ENCODE measurements around the gene APBA2. TPM values are rescaled to one million over a fixed set of nuclear protein-coding genes. Genes with fewer than 3 reads are reported as not detected.

The APBA2 gene
- polyA plus RNA-seq, 1 donor, result 4.4 TPM

DNA sequence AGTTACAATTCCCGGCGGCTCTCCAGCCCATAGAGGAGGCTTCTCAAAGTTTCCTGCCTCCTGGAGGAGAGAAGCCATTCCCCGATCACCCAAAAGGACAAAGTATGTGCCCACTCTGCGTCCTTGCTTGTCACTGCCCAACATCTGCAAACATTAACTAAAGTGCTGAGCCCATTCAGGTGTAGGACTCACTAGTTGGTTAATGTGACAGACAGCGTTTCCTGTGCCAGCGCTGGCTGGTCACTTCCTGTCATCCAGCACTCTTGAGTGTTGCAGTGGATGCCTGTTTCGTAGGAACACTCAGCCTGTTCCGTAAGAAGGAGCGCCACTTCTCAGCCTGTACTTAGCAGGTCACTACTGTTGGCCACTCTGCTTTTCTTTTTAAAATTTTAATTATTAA, 100.3 kb downstream of the APBA2 start:
- no peak for DNase-seq

DNA sequence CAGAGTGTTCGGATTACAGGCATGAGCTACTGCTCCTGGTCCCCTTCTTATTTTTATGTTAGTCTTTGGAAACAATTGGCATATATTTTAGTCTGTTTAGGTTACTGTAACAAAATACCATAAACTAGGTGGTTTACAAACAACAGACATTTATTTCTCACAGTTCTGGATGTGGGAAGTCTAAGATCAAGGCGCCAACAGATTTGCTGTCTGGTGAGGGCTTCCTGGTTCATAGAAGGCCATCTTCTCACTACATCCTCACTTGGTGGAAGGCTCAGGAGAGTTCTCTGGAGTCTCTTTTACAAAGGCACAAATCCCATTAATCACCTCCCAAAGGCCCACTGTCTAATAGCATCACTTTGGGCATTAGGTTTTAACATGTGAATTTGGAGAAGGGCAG, 101.0 kb downstream of the APBA2 start:
- no peak for DNase-seq

- no peak for DNase-seq
Measured at GRCh38 chr15:28987337-28987736, 101.6 kb downstream of the APBA2 start.

GRCh38 chr15:28989239-28989830, 103.6 kb downstream of the APBA2 start:
- no peak for DNase-seq

GRCh38 chr15:28989896-28990295, 104.1 kb downstream of the APBA2 start:
- DNase-seq, result no peak

GRCh38 chr15:28990390-28990789, 104.6 kb downstream of the APBA2 start:
- no peak for DNase-seq

DNA sequence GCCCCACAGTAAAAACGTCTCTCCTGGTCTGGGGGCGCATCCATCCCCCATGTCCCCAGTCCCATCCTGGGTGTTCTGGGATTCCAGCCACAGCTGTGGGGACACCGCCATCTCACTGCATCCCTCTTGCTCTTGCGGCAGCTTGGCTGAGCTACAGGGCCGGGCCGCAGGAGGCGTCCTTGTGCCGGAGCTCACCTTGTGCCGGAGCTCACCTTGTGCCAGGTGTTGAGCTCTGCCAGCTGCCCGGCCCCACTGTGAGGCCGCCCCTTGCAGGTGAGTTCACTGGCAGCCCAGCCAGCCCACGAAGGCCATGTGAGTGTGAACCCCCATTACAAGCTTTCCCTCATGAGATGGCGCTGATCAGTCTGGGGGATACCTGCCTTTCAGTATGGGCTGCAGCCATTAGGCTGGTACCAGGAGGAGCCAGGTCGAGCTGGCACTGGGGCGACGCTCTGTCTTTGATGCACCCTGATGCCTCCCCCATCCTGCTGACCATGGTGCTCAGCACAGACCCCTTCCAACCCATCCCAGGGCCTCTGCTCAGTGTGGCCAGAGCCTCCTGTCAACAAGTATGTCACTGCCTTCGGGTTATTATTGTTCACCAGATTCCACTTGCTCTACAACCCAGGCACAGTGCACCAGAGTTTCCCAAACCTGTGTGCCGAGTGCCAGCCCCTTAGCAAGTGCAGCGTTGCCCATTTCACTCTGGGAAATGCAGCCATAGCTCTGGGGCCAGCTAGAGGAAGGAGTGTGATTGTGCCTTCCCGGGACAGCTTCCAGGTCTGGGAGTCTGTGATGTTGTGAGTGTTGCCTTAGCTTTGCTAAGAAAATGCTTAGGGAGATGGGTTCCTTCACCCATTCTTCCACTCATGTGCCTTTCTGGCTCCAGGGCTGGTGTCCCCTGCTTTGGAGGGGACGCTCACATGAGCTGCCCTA, 105.7 kb downstream of the APBA2 start:
- DNase-seq, result no peak

- DNase-seq, result no peak
Measured at GRCh38 chr15:28992336-28992864, 106.6 kb downstream of the APBA2 start.

DNA sequence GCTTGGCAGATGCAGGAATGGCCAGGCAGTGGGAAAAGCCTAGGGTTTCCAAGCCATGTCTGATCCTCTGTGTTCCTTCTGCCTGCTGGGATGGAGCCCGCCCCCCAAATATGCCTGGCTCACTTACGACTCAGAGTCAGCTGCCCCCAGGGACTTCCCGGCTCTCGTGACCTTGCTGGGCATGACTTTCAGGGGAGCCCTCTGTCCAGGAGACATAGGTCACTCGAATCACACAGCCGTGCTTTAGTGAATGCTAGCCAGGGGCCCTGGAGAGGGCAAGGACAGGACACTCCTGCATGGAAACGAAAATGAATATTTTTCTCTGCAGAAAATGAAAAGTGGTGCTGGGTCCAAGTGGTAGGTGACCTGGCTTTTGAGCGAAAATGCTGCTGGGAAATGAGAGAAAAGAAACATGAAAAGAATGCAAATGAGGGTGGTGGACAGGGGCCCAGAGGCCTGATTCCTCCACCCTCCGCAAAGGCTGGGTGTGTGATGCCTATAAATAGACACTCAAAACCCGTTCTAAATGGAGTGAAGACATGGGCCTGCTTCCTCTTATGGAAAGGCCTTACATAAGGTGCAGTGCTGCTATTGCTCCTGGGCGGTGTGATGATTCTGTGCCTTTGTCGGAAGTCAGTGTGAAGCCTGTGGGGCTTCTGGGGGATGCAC, 107.4 kb downstream of the APBA2 start:
- no peak for DNase-seq

DNA sequence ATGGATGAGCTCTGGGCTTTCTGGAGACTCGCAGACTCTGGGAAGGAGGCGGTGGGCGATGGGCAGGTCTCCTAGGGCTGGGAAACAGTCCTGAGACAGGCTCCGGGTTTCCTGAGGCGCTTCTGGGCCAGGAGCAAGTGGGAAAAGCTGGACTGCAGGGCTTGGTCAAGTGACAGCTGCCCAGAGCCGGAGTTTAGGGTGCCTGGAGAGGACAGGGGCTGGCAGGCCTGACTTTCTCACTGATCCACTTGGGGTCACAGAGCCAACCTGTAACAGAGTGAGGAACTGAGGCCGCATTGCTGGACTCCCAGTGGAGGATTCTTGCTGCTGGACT, 107.9 kb downstream of the APBA2 start:
- DNase-seq, result no peak

DNA sequence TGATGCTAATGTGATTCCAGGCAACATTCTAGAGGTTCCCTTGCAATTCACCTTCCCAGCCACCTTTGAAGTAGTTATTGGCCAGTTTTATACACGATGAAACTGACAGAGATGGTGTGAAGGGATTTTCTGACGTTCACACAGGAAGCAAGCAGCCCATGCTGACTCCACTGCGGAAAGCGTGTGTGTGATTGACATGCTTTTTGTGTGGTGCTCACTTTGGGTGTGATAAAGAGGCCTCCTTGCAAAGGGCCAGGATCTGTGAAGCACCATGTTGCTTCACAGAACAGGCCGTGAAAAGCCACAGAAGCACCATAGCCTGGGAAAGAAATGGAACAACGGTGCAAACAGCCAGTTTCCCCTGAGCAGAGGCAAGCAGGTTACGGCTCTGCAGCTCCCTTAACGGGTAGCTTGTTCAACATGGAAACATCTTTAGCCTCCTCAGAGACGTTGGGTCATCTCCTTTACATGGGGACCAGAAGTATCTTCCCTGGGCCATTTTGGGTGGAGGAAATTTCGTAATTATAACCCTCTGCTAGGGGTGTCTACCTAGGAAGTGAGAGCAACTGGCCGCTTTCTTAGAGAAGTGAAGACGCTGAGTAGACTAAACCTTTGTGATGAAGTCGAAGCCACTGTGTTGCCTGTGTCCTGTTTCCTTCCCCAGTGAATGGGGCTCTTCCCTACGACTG, 108.5 kb downstream of the APBA2 start:
- no peak for DNase-seq

- DNase-seq, result no peak
Measured at GRCh38 chr15:28994831-28995596, 109.2 kb downstream of the APBA2 start.

DNA sequence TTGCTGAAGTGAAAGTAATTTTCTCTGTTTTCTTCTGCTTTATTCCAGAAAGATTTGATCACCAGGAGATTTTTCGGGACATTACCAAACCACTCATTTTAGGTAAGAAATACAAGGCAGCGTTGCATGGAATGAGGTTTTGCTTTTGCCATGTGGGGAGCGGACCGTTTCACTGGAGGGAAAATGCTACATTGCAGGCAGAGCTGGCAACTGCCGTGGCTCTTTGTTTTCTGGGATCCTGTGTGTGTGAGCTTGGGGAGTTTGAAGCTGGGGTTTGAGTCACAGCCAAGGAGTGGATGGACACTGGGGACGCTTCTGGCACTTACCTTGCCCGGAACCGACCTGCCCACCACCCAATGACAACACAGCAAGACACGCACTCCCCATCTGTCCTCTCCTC, 109.9 kb downstream of the APBA2 start:
- DNase-seq, result no peak

- no peak for DNase-seq
Measured at GRCh38 chr15:28996289-28996688, 110.5 kb downstream of the APBA2 start.

DNA sequence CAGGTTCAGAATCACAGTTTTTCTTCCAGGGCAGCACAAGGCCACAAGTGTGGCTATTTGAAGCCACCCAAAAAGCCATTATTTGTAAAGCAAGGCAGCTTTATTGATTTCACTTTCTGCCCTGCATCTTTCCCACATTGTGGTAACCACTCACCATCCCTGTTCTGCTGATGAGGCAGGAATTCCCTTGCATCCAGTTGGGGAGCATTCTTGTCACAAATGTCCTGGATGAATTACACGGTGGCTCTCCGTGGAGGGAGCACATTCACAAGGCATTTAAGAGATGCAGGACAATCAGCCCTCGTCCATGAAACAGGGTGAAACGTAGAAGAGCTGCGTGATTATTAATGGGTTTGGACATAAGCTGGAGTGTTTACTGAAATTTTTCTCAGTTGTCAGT, 111.2 kb downstream of the APBA2 start:
- no peak for DNase-seq

- no peak for DNase-seq
Measured at GRCh38 chr15:28997791-28998190, 112.0 kb downstream of the APBA2 start.

- no peak for DNase-seq
Measured at GRCh38 chr15:28998511-28998910, 112.7 kb downstream of the APBA2 start.

DNA sequence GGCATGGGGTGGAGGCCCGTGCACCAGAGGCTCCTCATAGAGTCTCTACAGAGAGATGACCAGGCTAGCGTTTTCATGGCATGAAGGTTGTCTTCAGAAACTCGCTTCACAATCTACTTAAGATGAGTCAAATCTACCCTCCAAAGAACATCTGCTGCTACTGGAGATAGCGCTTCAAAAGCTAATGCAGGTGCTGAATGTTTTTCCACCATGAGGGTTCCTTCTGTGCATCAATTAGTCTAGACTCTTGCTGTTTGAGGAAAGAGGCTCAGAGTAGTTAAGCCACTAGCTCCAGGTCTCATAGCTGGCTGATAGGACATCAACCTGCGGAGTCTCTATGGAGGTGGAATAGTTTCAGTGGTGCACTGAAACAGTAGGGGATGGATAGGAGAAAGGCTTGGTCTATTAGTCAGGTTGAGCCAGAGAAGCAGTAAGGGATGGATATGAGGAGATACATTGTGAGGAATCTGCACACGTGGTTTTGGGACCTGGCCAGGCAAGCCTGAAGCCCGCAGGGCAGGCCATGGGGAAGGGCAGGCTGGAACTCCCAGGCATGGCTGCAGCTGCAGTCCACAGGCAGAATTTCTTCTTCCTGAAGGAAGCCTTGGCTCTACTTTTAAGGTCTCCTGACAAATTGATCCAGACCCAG, 117.5 kb downstream of the APBA2 start:
- no peak for DNase-seq

GRCh38 chr15:29003840-29004233, 118.1 kb downstream of the APBA2 start:
- DNase-seq, result no peak

- DNase-seq, result no peak
Measured at GRCh38 chr15:29005931-29006330, 120.2 kb downstream of the APBA2 start.

DNA sequence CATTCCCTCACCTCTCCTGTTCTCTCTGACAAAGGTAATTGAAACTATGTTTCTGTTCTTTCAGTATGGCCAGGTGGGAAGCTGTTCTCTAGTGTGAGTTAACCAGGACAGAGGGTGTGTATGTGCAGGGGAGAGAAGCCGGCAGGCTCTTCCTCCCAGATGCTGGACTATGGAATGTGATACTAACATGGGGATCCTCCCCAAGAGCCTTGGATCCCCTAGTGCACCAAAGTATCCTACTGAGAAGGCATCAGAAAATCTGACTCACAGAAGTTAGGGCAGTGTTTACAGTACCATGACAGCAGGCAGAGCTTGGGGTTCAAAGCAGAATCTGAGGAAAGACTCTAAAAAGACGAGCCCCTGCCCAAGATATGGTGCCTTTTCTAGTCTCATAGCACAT, 123.1 kb downstream of the APBA2 start:
- no peak for DNase-seq

GRCh38 chr15:29012097-29012496, 126.3 kb downstream of the APBA2 start:
- DNase-seq, result no peak
